ENCODE results near the gene DPP8.

Gene DPP8

DNA sequence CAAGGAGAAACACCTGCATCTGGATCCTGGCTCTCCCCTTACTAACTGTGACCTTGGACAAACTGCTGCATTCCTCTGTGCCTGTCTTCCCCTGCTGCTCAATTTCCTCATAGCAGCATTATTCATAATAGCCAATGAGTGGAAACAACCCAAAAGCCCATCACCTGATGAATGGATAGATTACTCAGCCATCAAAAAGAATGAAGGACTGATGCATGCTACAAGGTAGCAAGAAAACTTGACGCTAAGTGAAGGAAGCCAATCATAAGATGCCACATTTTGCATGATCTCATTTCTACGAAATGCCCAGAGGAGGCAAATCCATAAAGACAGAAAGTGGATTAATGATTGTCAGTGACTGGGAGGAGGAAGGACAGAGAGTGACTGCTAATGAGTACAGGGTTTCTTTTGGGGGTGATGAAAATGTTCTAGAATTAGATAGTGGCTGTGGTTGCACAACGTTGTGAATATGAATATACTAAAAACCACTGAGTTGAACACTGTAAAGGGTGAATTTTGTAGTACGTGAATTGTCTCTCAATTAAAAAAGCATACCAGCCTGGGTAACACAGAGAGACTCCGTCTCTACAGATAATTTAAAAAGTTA is 105.9 kb downstream of the DPP8 start:
- TF ChIP-seq, protein P1, sequence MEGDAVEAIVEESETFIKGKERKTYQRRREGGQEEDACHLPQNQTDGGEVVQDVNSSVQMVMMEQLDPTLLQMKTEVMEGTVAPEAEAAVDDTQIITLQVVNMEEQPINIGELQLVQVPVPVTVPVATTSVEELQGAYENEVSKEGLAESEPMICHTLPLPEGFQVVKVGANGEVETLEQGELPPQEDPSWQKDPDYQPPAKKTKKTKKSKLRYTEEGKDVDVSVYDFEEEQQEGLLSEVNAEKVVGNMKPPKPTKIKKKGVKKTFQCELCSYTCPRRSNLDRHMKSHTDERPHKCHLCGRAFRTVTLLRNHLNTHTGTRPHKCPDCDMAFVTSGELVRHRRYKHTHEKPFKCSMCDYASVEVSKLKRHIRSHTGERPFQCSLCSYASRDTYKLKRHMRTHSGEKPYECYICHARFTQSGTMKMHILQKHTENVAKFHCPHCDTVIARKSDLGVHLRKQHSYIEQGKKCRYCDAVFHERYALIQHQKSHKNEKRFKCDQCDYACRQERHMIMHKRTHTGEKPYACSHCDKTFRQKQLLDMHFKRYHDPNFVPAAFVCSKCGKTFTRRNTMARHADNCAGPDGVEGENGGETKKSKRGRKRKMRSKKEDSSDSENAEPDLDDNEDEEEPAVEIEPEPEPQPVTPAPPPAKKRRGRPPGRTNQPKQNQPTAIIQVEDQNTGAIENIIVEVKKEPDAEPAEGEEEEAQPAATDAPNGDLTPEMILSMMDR (IDR thresholded peaks at IDR 0.05; ENCODE audit: insufficient read depth, low read depth, low read length, missing control alignments): no peak
- no peak overlapping the region for H3K4me3 ChIP-seq (ENCODE audit: low read length)
- DNase-seq (ENCODE audit: low read depth): peak; percentile 48

DNA sequence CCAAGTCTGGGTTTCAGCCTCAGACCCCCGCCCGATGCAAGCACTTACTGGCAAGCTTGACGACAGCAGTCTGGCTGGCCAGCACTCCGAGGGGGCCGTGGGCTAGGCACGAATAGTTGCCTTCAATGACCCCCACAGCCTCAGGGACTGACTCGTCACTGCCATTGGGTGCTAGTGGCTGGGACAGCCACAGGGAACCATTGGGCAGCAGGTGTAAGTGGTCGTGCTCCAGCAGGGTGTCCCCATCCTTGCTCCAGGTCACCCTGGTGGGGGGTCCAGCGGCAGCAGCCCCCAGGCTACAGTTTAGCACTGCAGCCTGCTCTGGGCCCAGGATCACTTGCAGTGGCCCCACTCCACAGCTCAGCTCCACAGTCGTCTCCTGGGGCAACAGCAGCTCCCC is 106.5 kb downstream of the DPP8 start:
- DNase-seq (ENCODE audit: low read depth): no peak
- H3K4me3 ChIP-seq (ENCODE audit: low read length): no peak overlapping the region
- TF ChIP-seq, protein P1 (IDR thresholded peaks at IDR 0.05; ENCODE audit: insufficient read depth, low read depth, low read length, missing control alignments): no peak

- TF ChIP-seq, protein P1 (IDR thresholded peaks at IDR 0.05; ENCODE audit: insufficient read depth, low read depth, low read length, missing control alignments): no peak
- DNase-seq (ENCODE audit: low read depth): no peak
- no peak overlapping the region for H3K4me3 ChIP-seq (ENCODE audit: low read length)
These were observed 107.5 kb downstream of the DPP8 start for GRCh38 chr15:65410036-65410435.

DNA sequence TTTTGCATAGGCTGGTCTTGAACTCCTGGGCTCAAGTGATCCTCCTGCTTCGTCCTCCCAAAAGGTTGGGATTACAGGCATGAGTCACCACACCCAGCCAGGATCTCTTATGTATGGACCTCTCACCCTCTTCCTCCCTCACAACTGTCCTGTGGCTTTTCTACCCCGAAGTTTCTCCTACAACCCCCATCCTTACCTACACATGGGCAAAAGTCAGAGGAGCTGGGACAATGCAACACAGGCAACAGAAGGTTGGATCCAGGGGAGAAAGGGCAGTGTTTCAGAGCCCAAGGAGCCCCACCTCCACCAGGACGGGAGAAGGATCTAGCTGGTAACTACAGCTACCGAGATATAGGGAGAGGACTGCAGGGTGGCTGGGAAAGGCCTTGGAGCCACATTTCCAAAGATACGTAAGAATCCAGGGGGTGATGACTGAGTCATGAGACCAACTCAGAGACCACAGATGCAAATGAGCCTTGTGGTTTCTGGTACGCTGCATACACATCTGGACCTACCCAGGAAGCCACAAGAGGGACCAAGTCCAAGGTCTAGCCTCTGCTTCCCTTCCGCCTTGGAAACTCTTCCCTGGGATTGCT is 108.4 kb downstream of the DPP8 start:
- no peak overlapping the region for H3K4me3 ChIP-seq (ENCODE audit: low read length)
- DNase-seq (ENCODE audit: low read depth): peak; percentile 69
- TF ChIP-seq, protein P1 (IDR thresholded peaks at IDR 0.05; ENCODE audit: insufficient read depth, low read depth, low read length, missing control alignments): no peak

- TF ChIP-seq, protein P1 (IDR thresholded peaks at IDR 0.05; ENCODE audit: insufficient read depth, low read depth, low read length, missing control alignments): no peak
- H3K4me3 ChIP-seq (ENCODE audit: low read length): no peak overlapping the region
- no peak for DNase-seq (ENCODE audit: low read depth)
These were observed 109.0 kb downstream of the DPP8 start for GRCh38 chr15:65408324-65409035.

- no peak overlapping the region for H3K4me3 ChIP-seq (ENCODE audit: low read length)
- TF ChIP-seq, protein P1 (IDR thresholded peaks at IDR 0.05; ENCODE audit: insufficient read depth, low read depth, low read length, missing control alignments): no peak
- DNase-seq (ENCODE audit: low read depth): no peak
These were observed 111.0 kb downstream of the DPP8 start for GRCh38 chr15:65406424-65407000.

All from epithelial cell of esophagus (primary cell).